Brain pericyte (primary cell): ENCODE results near the gene HSFX2.
"Not testable (repeated sequence)": the region's sequence is repeated elsewhere in the genome, so short reads cannot be mapped to it uniquely, and the experiment has no call there.

Experiments
- DNase-seq: peaks from one replicate; pipeline ENCODE4 v3.0.0-alpha.2; 2012; ENCODE audit warnings: low read depth, low spot score

Gene HSFX2

GRCh38 chrX:149590993-149591392 lies 4.1 kb downstream of the HSFX2 start:
- DNase-seq, result not testable (repeated sequence)

GRCh38 chrX:149587359-149587758 lies 7.8 kb downstream of the HSFX2 start, which contains the start of gene MAGEA9B:
MAGEA9B (minus strand) TSS chrX:149587459; CDS start chrX:149583179, 4,280 bp downstream.
- DNase-seq, result not testable (repeated sequence)

- not testable (repeated sequence) for DNase-seq
Measured at GRCh38 chrX:149585631-149586030, 9.5 kb downstream of the HSFX2 start.

- not testable (repeated sequence) for DNase-seq
Measured at GRCh38 chrX:149573456-149573855, 21.7 kb downstream of the HSFX2 start.

- DNase-seq, result no peak
Measured at GRCh38 chrX:149572743-149573142, 22.4 kb downstream of the HSFX2 start.

- DNase-seq, result no peak
Measured at GRCh38 chrX:149571770-149572169, 23.3 kb downstream of the HSFX2 start.

- no peak for DNase-seq
Measured at GRCh38 chrX:149570668-149571067, 24.4 kb downstream of the HSFX2 start.

GRCh38 chrX:149569770-149570169 lies 25.3 kb downstream of the HSFX2 start:
- DNase-seq, result no peak

GRCh38 chrX:149568701-149569296 lies 26.3 kb downstream of the HSFX2 start:
- no peak for DNase-seq

GRCh38 chrX:149567621-149568417 lies 27.3 kb downstream of the HSFX2 start:
- DNase-seq, result no peak

- no peak for DNase-seq
Measured at GRCh38 chrX:149563359-149563758, 31.8 kb downstream of the HSFX2 start.

GRCh38 chrX:149555251-149555650 lies 39.9 kb downstream of the HSFX2 start:
- DNase-seq, result not testable (repeated sequence)

- not testable (repeated sequence) for DNase-seq
Measured at GRCh38 chrX:149551939-149552248, 43.2 kb downstream of the HSFX2 start.

GRCh38 chrX:149551245-149551938 lies 43.7 kb downstream of the HSFX2 start:
- DNase-seq, result not testable (repeated sequence)

GRCh38 chrX:149550454-149550853 lies 44.7 kb downstream of the HSFX2 start:
- DNase-seq, result not testable (repeated sequence)

GRCh38 chrX:149549701-149550100 lies 45.4 kb downstream of the HSFX2 start, which contains the start of gene HSFX3:
HSFX3 (minus strand) TSS chrX:149549924; CDS start chrX:149549852, 72 bp downstream.
- DNase-seq, result not testable (repeated sequence)

- not testable (repeated sequence) for DNase-seq
Measured at GRCh38 chrX:149547782-149548181, 47.3 kb downstream of the HSFX2 start.

GRCh38 chrX:149546962-149547361 lies 48.2 kb downstream of the HSFX2 start:
- DNase-seq, result not testable (repeated sequence)

GRCh38 chrX:149545545-149546543 lies 49.3 kb downstream of the HSFX2 start:
- DNase-seq, result not testable (repeated sequence)
